HEK293T (cell line): ENCODE results near the gene TRERF1.

Experiments used
- CTCF ChIA-PET: fragments of 350-600 bp; formaldehyde crosslinking; extraction: SDS; loops from one replicate; lab custom pipeline; 2021; ENCODE audit warnings: antibody characterized with exemption, inconsistent platforms; lab: Yijun Ruan, JAX
- POLR2A ChIA-PET: fragments of 350-600 bp; formaldehyde crosslinking; extraction: SDS; loops from one replicate; lab custom pipeline; 2020; ENCODE audit warnings: antibody characterized with exemption, inconsistent platforms; lab: Yijun Ruan, JAX
- DNase-seq: peaks from one replicate; pipeline ENCODE4 v3.0.0; 2012; ENCODE audit warnings: mixed read lengths; ENCODE audit errors: extremely low spot score
- ARNT ChIP-seq: fragments of 450-650 bp; IDR thresholded peaks from 2 replicates; pipeline ENCODE4 v1.6.1; 2017; ENCODE audit warnings: mild to moderate bottlenecking
- BHLHE40 ChIP-seq: fragments of 450-650 bp; IDR thresholded peaks from 2 replicates; pipeline ENCODE4 v1.6.1; 2016; ENCODE audit warnings: mild to moderate bottlenecking, moderate library complexity, borderline replicate concordance
- CTBP1 ChIP-seq: fragments of 450-650 bp; IDR thresholded peaks from 2 replicates; pipeline ENCODE4 v1.6.1; 2016; ENCODE audit warnings: borderline replicate concordance
- ELF4 ChIP-seq: fragments of 450-650 bp; IDR thresholded peaks from 2 replicates; pipeline ENCODE4 v1.6.1; 2017; ENCODE audit warnings: antibody characterized with exemption
- FOXA1 ChIP-seq: fragments of 450-650 bp; IDR thresholded peaks from 2 replicates; pipeline ENCODE4 v1.6.1; 2016; ENCODE audit warnings: mild to moderate bottlenecking
- FOXK2 ChIP-seq: fragments of 450-650 bp; IDR thresholded peaks from 2 replicates; pipeline ENCODE4 v1.6.1; 2016; ENCODE audit warnings: mild to moderate bottlenecking
- FOXM1 ChIP-seq: fragments of 450-650 bp; IDR thresholded peaks from 2 replicates; pipeline ENCODE4 v1.6.1; 2017; ENCODE audit warnings: mild to moderate bottlenecking, borderline replicate concordance
- HDGF ChIP-seq: fragments of 450-650 bp; IDR thresholded peaks from 2 replicates; pipeline ENCODE4 v1.6.1; 2017; ENCODE audit warnings: antibody characterized with exemption, borderline replicate concordance
- L3MBTL2 ChIP-seq: fragments of 450-650 bp; conservative IDR thresholded peaks from 2 replicates; pipeline ENCODE4 v1.6.1; 2016; ENCODE audit warnings: mild to moderate bottlenecking
- LEF1 ChIP-seq: fragments of 450-650 bp; IDR thresholded peaks from 2 replicates; pipeline ENCODE4 v1.6.1; 2017; ENCODE audit warnings: mild to moderate bottlenecking, borderline replicate concordance
- NFRKB ChIP-seq: fragments of 450-650 bp; IDR thresholded peaks from 2 replicates; pipeline ENCODE4 v1.6.1; 2016; ENCODE audit warnings: mild to moderate bottlenecking, moderate library complexity
- SP1 ChIP-seq: fragments of 450-650 bp; IDR thresholded peaks from 2 replicates; pipeline ENCODE4 v1.6.1; 2017
- SUZ12 ChIP-seq: fragments of 450-650 bp; IDR thresholded peaks from 2 replicates; pipeline ENCODE4 v1.6.1; 2016; ENCODE audit warnings: mild to moderate bottlenecking
- TARDBP ChIP-seq: fragments of 450-650 bp; IDR thresholded peaks from 2 replicates; pipeline ENCODE4 v1.6.1; 2016
- ZNF384 ChIP-seq: fragments of 450-650 bp; IDR thresholded peaks from 2 replicates; pipeline ENCODE4 v1.6.1; 2016
- TF ChIP-seq, protein P1 (sequence below): fragments of 450-650 bp; IDR thresholded peaks from 2 replicates; pipeline ENCODE4 v1.6.1; 2016

The TRERF1 gene

DNA sequence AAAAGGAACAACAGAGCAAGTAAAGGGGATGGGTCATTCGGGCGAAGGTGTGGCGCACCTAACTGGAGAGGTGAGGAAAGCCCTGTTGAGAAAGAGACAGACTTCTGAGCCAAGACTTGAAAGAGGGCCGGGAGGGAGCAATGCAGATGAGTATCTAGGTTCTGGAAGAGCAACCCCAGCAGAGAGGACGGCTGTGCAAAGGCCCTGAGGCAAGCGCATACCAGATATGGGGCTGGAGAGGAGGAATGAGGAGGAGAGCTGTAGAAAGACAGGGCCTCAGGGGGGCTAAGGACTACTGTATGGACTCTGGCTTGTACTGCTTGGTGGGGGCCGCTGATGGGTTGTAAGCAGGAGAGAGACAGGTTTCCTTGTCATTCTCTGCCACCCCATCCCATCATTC is 21.9 kb downstream of the TRERF1 start:
- TF ChIP-seq CTBP1 (no peak), ZNF384 (no peak), TARDBP (no peak), NFRKB (no peak), SUZ12 (no peak), L3MBTL2 (no peak), ELF4 (no peak), ARNT (no peak), BHLHE40 (no peak), HDGF (no peak), FOXM1 (no peak), FOXA1 (no peak), LEF1 (no peak), SP1 (no peak)
- TF ChIP-seq, protein P1, sequence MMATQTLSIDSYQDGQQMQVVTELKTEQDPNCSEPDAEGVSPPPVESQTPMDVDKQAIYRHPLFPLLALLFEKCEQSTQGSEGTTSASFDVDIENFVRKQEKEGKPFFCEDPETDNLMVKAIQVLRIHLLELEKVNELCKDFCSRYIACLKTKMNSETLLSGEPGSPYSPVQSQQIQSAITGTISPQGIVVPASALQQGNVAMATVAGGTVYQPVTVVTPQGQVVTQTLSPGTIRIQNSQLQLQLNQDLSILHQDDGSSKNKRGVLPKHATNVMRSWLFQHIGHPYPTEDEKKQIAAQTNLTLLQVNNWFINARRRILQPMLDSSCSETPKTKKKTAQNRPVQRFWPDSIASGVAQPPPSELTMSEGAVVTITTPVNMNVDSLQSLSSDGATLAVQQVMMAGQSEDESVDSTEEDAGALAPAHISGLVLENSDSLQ = no peak
- ChIA-PET POLR2A (no interaction called here), CTCF (no interaction called here)
- DNase-seq = no peak

DNA sequence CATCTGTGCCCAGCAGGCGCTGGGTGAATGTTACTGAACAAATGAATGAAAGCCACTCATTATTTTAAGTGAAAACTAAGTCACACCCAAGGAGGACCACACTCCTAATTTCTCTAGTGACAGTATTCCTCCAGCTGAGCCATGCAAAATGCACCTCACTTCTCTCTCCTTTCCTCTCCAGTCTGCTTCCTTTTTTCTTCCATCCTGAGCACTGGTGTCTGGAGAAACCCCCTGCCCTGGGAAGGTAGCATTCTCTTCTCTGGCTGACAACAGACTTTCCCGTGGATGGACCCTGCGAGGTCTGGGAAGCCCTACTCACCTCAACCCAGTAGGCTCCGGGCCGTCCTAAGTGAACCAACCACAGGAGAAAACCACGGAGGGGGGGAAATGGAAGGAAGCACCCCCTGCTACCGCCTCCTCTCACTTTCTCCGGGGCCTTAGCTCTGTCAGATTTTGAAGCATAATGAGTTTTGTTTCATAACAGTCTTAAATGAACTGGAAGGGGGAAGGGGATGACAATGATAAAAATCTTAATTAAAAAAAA is 22.6 kb downstream of the TRERF1 start:
- DNase-seq = no peak
- CTCF ChIA-PET = interaction anchor here (1.9 kb wide), 1 partner anchor 119 kb away, joined by 5 read pairs; no protein-coding TSS in a partner anchor
- TF ChIP-seq TARDBP (no peak), CTBP1 (no peak), L3MBTL2 (no peak), SUZ12 (no peak), ELF4 (no peak), LEF1 (no peak), SP1 (no peak), ZNF384 (no peak), HDGF (no peak), FOXA1 (no peak), FOXK2 (no peak), ARNT (no peak), BHLHE40 (no peak), NFRKB (no peak)
- TF ChIP-seq, protein P1 = no peak
- POLR2A ChIA-PET = no interaction called here

DNA sequence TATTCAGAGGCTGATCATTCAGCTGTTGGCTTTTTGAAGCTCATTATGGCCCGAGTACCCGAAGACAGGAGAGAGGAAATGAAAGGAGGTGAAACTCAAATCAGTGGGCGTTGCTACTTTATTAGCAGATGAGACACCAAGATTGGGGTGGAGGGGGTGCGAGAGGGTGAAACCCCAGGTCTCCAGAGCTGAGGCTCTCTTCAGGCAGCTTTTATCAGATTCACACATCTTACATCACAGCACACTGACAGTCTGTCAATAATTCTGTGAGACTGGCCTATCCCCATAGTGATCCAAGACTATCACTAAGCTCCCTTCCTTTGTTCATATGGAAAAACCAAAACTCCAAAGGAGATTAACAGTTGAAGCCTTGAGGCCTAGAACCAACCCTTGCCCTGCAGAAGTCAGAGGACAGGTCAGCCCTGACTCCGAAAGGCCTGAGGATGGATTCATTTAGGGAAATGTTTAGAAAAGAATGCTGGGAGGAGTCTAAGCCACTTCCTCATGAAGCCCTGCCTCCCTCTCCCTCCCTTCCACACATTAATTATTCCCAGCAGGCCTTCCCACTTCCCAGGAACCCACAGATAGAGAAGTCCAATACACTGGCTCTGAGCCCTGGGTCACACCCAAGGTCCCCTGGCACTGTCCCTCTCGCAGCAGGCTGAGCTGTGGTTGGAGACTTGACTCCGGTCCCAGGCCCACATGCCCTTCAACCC is 23.2 kb downstream of the TRERF1 start:
- CTCF ChIA-PET = interaction anchor here (0.6 to 1.9 kb wide), 4 partner anchors 13 to 193 kb away, joined by 3 to 5 read pairs (median 4); no protein-coding TSS in a partner anchor
- POLR2A ChIA-PET = no interaction called here

DNA sequence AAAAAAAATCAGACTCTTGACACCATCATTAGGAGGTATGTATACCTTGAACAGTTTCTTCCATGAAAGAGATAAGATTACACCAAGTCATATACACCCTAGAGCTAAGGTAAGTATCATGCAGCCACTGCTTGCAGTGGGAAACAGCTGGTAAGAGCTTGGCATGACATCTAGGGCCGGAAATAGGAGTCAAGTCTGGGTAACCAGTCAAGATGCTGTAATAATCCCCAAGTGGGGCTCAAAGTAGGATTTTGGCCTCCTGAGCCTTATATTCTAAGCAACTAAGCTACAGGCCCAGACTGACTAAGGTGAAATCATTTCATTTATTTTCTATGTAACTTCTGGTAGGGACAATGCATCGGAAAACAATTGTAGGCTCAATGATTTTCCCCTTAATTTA is 23.9 kb downstream of the TRERF1 start:
- TF ChIP-seq ZNF384 = no peak
- no peak for TF ChIP-seq L3MBTL2
- no peak for TF ChIP-seq ARNT
- TF ChIP-seq FOXM1 = no peak
- TF ChIP-seq ELF4 = no peak
- TF ChIP-seq FOXK2 = no peak
- no peak for TF ChIP-seq SP1
- no peak for TF ChIP-seq HDGF
- TF ChIP-seq CTBP1 = no peak
- TF ChIP-seq, protein P1 = no peak
- TF ChIP-seq TARDBP = no peak
- TF ChIP-seq NFRKB = no peak
- TF ChIP-seq SUZ12 = no peak
- ChIA-PET CTCF (interaction anchor here (0.6 to 1.9 kb wide), 4 partner anchors 13 to 192 kb away, joined by 3 to 5 read pairs (median 4); no protein-coding TSS in a partner anchor), POLR2A (no interaction called here)
- no peak for DNase-seq

More for the DNA sequence above, 23.2 kb downstream of the TRERF1 start:
- TF ChIP-seq ELF4 = no peak
- no peak for TF ChIP-seq FOXM1
- TF ChIP-seq TARDBP = no peak
- TF ChIP-seq SUZ12 = no peak
- TF ChIP-seq ZNF384 = no peak
- TF ChIP-seq SP1 = no peak
- no peak for TF ChIP-seq HDGF
- TF ChIP-seq NFRKB = no peak
- no peak for TF ChIP-seq L3MBTL2
- TF ChIP-seq FOXA1 = no peak
- no peak for TF ChIP-seq CTBP1
- TF ChIP-seq LEF1 = no peak
- no peak for TF ChIP-seq BHLHE40
- TF ChIP-seq, protein P1 = no peak
- no peak for TF ChIP-seq FOXK2
- no peak for TF ChIP-seq ARNT
- no peak for DNase-seq

DNA sequence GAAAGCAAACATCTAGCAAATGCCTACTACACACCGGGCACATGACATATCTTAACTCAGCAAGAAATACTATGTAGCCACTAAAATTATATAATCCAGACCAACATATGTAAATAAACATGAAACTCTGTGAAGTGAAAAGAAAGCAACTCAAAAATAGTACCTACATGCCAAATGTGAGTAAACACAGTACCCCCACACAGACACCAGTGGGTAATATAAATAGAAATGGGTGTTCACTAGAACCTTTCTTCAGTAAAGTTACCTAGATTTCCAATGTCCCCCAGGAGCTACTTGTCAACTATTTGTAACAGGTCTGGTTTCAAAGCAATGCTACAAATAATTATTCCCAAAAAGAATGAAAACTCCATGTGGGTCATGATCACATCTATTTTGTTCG is 25.5 kb downstream of the TRERF1 start:
- no peak for DNase-seq
- POLR2A ChIA-PET = interaction anchor here (1.0 kb wide), 1 partner anchor 22 kb away, joined by 3 read pairs; no protein-coding TSS in a partner anchor
- TF ChIP-seq, protein P1 = no peak
- no peak for TF ChIP-seq SUZ12
- no peak for TF ChIP-seq SP1
- TF ChIP-seq L3MBTL2 = no peak
- TF ChIP-seq ELF4 = no peak
- TF ChIP-seq LEF1 = no peak
- TF ChIP-seq ZNF384 = no peak
- TF ChIP-seq FOXK2 = no peak
- TF ChIP-seq HDGF = no peak
- no peak for TF ChIP-seq FOXM1
- no peak for TF ChIP-seq TARDBP
- TF ChIP-seq ARNT = no peak
- TF ChIP-seq CTBP1 = no peak
- TF ChIP-seq FOXA1 = no peak
- CTCF ChIA-PET = no interaction called here
